BLaER1 treated with 17β-estradiol and CSF1 and Interleukin-3, amounts not matched to agents 10 nM and 100 nM (cell line): Measurements from ENCODE around the gene SCD5.

Source experiments
- H3K27ac ChIP-seq, 11 experiments: shearing (Covaris generic); formaldehyde crosslinking; 2 replicates each; pipeline ENCODE4 v1.8.1; 2022
- H3K27me3 ChIP-seq, 11 experiments: shearing (Covaris generic); formaldehyde crosslinking; 2 replicates each; pipeline ENCODE4 v1.8.1; 2022
- H3K36me3 ChIP-seq, 11 experiments: shearing (Covaris generic); formaldehyde crosslinking; 2 replicates each; pipeline ENCODE4 v1.8.1; 2022
- H3K4me1 ChIP-seq, 10 experiments: shearing (Covaris generic); formaldehyde crosslinking; 2 replicates each; pipeline ENCODE4 v1.8.1; 2022
- H3K4me2 ChIP-seq, 11 experiments: shearing (Covaris generic); formaldehyde crosslinking; 2 replicates each; pipeline ENCODE4 v1.8.1; 2022
- H3K4me3 ChIP-seq, 10 experiments: shearing (Covaris generic); formaldehyde crosslinking; 2 replicates each; pipeline ENCODE4 v1.8.1; 2022
- H3K9ac ChIP-seq, 11 experiments: shearing (Covaris generic); formaldehyde crosslinking; 2 replicates each; pipeline ENCODE4 v1.8.1; 2022
- H3K9me3 ChIP-seq, 11 experiments: shearing (Covaris generic); formaldehyde crosslinking; replicated peaks in 1 of 11; 2 replicates each; pipeline ENCODE4 v1.8.1; 2022
- H4K20me1 ChIP-seq, 11 experiments: shearing (Covaris generic); formaldehyde crosslinking; 2 replicates each; pipeline ENCODE4 v1.8.1; 2022
- Cebpa-rat ChIP-seq, 11 experiments: shearing (Covaris generic); IDR thresholded peaks; 2 replicates each; pipeline ENCODE4 v1.8.1; 2022

SCD5 gene

DNA sequence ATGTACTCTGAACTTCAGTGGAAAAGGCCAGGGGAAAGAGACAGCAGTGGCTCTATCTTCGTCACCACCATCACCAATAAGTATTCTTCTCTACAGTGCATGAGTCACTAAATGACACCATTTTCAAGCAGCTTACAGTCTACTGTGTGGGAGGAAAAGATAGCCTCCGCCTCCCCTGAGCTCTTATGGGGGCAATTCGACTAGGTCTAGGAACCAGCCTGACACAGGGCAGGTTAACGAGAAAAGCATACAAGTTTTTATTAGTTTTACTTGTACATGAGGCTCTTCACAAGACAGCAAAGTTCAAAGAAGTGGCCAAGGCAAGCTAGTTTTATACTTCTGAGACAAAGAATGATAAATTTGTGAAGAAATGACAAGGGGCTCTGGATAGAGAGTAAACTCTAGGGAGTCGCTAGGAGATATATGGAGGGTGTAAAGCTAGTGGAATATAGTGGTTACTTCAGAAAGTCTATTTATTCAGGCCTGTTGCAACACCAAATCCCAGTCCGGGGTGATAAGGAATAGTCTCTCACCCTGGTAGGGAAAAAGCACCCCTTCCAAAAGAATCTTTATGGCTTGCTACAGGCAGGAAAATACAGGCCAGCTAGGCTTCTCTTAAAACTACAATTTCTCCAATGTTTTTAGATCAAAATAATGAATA, 49.7 kb downstream of the SCD5 start:
- Histone ChIP-seq H3K4me2 (no peak overlapping the region), H3K27ac (no peak overlapping the region), H4K20me1 (no peaks in the 10 kb centered on the region; a peak in 1 of 22 replicates), H3K27me3 (no peaks in the 10 kb centered on the region), H3K9me3 (no peaks in the 10 kb centered on the region), H3K36me3 (no peaks in the 10 kb centered on the region), H3K9ac (no peak overlapping the region), H3K4me1 (peaks cover 0 to 3% (median 0%) of the 10 kb centered on the region in 10 experiments; a peak in 4 of 20 replicates), H3K4me3 (no peak overlapping the region)
- TF ChIP-seq Cebpa-rat (IDR thresholded peaks at IDR 0.05), result no peak

DNA sequence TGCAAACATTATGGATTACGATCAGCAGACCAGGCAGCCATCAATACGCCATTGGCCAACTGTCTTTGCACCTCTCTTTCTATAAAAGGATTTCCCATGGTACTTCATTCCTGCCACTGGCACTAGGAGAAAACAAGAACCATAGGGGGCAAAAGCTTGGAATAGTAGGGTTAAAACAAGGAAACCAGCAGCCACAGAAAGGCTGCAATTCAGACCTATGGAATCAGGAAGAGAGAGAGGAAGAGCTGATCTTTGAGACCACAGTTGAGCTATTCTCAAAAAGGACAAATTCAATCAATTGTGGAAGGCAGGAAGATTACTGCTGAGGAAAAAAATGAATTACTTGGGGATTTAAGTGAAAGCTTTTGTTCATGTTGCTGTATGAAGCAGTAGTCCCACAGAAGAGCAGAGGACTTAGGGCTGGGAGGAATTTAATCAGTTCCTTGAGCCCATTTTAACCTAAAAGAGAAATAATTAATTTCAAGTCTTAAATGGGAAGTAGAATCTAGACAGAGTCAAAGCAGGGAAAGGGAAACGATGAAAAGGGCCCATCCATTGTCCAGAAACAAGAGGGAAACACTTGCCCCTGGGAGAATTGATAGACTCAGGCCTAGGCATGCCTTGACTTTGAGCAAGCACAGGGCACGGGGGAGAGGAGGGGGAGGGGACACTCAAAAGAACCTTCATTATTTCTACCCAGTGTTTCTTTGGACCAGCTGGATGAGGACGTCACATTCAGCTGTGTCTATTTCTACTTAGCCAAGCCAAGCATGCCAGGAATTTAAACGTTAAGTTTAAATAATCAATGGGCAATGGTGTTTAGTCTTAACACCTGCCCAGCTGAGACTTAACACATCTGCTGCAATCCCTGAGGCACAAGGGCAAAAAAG, 50.7 kb downstream of the SCD5 start:
- Histone ChIP-seq H4K20me1 (no peaks in the 10 kb centered on the region; a peak in 1 of 22 replicates), H3K4me3 (no peak overlapping the region), H3K9ac (no peak overlapping the region), H3K4me1 (no peaks in the 10 kb centered on the region), H3K9me3 (no peaks in the 10 kb centered on the region), H3K27me3 (no peaks in the 10 kb centered on the region), H3K36me3 (no peaks in the 10 kb centered on the region), H3K4me2 (no peak overlapping the region), H3K27ac (no peak overlapping the region)
- TF ChIP-seq Cebpa-rat (IDR thresholded peaks at IDR 0.05), result no peak

DNA sequence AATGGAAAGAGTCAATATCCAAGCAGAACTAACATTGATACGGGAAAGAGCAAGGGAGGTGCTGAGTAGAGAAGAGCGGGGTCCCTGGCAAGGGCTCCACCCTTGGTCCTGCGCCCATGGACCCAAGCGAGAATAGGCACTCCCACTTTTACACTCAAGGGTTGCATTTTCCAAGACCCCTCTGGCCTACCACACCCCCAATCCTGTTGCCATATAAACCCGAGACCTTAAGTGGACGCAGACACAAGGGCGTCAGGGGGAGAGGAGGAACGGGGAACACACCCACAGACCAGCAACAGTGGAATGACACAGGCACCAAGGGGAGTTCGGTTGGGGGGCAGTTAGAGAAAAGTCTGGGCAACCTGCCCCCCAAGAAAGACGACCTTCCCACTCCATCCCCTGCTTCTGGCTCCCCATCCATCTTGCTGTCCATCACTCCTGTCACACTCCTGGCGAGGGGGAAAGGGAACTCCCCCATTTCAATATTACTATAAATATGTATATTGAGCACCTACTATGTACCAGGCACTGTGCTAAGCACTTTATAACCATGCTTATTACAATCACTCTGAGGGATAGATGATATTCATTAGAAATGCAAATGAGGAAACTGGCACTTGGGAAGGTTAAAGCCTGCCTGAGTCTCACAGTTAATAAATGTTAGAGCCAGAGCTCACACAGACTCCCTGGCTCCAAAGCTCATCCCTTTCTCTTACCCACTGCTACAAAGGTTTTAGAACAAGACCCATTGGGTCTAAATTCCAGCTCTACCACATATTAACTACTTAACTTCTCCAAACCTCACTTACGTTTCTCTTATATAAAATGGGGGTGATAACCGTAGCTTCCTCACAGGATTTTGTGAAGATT, 51.7 kb downstream of the SCD5 start:
- Histone ChIP-seq H3K4me2 (no peak overlapping the region), H3K36me3 (no peaks in the 10 kb centered on the region), H3K4me1 (peaks cover 0 to 5% (median 3%) of the 10 kb centered on the region in 10 experiments; a peak in 8 of 20 replicates), H3K9me3 (no peaks in the 10 kb centered on the region), H3K27ac (no peak overlapping the region), H3K27me3 (no peaks in the 10 kb centered on the region), H4K20me1 (no peaks in the 10 kb centered on the region; a peak in 2 of 22 replicates), H3K9ac (no peak overlapping the region), H3K4me3 (no peak overlapping the region)
- TF ChIP-seq Cebpa-rat (IDR thresholded peaks at IDR 0.05), result no peak

DNA sequence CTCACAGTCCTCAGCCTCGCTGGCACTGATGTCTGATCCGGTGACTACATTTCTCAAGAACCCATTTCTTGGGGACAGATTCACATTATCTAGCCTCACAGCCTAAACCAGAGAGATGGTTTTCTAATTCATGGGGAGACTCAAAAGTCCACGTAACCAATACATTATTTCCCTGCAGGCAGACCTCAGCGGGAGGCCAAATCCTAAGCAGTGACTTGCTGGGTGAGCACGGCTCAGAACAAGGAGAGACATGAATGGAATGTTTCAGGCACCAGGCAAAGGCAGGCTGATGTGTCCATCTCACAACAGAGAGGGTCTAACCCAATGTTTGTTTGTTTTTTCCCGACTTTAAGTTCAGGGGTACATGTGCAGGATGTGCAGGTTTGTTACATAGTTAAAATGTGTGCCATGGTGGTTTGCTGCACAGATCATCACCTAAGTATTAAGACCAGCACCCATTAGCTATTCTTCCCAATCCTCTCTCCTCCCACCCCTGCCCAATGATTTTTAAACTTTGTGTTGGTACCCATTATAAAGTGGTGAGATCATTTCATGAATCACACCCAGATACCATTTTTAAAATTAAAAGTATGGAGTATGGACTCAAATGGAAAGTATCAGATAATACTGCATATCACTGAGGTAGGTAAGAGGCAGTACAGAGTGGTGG, 53.3 kb downstream of the SCD5 start:
- TF ChIP-seq Cebpa-rat (IDR thresholded peaks at IDR 0.05), result no peak
- no peak overlapping the region for H3K4me3 ChIP-seq
- H3K9me3 ChIP-seq, result no peaks in the 10 kb centered on the region
- H3K27me3 ChIP-seq, result no peaks in the 10 kb centered on the region
- H3K36me3 ChIP-seq, result no peaks in the 10 kb centered on the region
- H3K27ac ChIP-seq, result no peak overlapping the region
- no peak overlapping the region for H3K9ac ChIP-seq
- H4K20me1 ChIP-seq, result peaks cover 0 to 3% (median 0%) of the 10 kb centered on the region in 11 experiments; a peak in 3 of 22 replicates
- H3K4me1 ChIP-seq, result peaks cover 0 to 15% (median 4%) of the 10 kb centered on the region in 10 experiments; a peak in 8 of 20 replicates
- no peak overlapping the region for H3K4me2 ChIP-seq

DNA sequence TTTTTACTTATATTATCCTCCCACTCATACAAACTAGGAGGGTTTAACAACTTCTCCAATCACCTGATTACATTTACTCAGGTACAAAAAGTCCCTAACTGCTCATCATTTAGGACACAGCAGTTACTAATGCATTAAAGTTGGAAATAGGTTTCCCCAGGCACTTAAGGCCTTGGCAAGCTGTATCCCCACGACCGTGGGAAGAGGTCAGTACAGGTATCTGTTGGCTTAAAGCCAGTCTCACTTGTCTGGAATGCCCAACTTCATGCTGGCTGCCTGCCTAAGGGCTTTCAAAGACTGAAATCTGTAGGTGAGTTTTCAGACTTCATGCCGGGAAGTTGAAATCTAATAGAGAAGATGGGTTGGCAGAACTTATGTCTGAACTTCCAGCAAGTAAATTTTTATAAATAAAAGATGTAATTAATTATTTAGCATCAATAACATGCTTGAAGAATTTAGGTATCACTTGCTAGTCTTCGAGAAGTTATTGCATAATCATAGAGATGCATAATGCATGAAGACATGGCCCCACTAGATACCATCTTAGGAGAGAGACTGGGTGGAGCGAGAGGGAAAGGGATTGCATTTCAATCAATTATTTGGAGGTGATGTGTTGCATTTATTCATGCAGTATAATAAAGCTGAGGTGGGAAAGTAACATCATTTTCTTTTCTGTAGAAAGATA, 54.2 kb downstream of the SCD5 start:
- H3K4me2 ChIP-seq, result no peak overlapping the region
- H3K9ac ChIP-seq, result no peak overlapping the region
- H3K4me3 ChIP-seq, result no peak overlapping the region
- H4K20me1 ChIP-seq, result peaks cover 0 to 12% (median 3%) of the 10 kb centered on the region in 11 experiments; a peak in 3 of 22 replicates
- no peaks in the 10 kb centered on the region for H3K9me3 ChIP-seq
- H3K27me3 ChIP-seq, result no peaks in the 10 kb centered on the region
- no peak for TF ChIP-seq Cebpa-rat (IDR thresholded peaks at IDR 0.05)
- H3K27ac ChIP-seq, result no peak overlapping the region
- H3K36me3 ChIP-seq, result no peaks in the 10 kb centered on the region
- peaks cover 0 to 21% (median 7%) of the 10 kb centered on the region in 10 experiments; a peak in 11 of 20 replicates for H3K4me1 ChIP-seq

DNA sequence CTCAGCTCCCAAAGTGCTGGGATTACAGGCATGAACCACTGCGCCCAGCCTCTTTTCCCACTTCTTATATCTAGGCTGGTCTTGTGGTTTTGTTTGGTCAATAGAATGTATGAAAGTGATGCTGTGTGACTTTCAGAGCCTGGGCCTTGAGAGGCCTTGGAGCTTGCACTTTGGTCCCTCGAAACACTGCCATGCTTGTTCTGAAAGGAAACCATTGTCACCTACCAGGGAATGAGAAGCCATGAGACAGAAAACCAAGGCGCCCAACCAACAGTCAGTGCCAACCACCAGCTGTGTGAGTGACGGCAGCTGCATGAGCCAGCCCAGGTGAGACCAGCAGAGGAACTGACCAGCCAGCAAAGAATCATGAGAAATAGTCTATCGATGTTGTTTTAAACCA, 57.4 kb downstream of the SCD5 start:
- 0 out of 22 replicates have a peak overlapping the region, but pooled peaks of 1 of the 11 experiments have one; percentile 4 for H3K4me2 ChIP-seq
- H4K20me1 ChIP-seq, result peaks cover 0 to 24% (median 3%) of the 10 kb centered on the region in 11 experiments; a peak in 4 of 22 replicates
- H3K27me3 ChIP-seq, result peaks cover 0 to 6% (median 0%) of the 10 kb centered on the region in 11 experiments; a peak in 2 of 22 replicates
- TF ChIP-seq Cebpa-rat (IDR thresholded peaks at IDR 0.05), result no peak
- H3K9ac ChIP-seq, result no peak overlapping the region
- H3K4me3 ChIP-seq, result no peak overlapping the region
- H3K4me1 ChIP-seq, result peaks cover 0 to 24% (median 8%) of the 10 kb centered on the region in 10 experiments; a peak in 11 of 20 replicates
- no peaks in the 10 kb centered on the region for H3K36me3 ChIP-seq
- H3K9me3 ChIP-seq, result no peaks in the 10 kb centered on the region
- no peak overlapping the region for H3K27ac ChIP-seq

DNA sequence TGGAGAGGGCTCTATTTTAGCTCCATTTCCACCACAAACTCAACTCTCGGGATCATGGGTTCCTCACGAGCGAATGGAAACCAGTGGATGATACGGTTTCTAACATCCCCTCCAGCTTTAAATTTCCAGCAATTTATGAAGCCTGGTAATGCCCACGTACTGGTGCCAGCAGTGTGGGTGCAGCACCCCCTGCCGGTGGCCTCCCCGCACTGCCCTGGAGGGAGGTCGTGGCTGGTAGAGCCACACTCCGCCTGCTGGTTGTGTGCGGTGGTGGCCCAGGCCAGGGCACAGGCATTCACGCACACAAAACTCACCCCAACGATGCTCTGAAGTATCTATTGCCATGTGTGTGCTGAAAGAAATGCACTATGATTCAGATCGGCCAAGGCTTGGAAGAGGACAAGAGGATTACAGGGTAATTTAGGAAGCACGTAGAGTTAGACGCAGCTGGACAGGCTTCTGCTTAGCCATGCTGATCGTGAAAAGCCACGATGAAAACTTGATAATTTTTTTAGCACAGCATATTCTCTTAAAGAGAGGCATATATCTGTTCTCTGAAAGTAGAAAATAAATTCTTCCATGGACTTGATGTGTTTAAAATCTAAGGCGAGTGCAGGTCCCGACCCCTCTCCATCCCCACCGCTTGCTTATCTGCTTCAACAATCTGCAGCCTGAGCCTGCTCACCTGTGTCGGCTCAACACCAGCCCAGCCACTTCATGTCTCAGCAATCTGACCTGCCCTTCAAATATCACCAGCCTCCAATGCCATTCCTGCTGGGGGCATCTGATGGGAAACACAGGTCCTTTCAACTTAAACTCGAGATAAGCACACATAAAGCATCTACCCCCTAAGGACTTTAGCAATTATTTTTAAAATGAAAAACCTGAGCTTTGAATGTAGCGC, 59.1 kb downstream of the SCD5 start:
- H3K36me3 ChIP-seq, result no peaks in the 10 kb centered on the region
- peaks cover 0 to 16% (median 0%) of the 10 kb centered on the region in 11 experiments; a peak in 2 of 22 replicates for H3K27me3 ChIP-seq
- H3K27ac ChIP-seq, result no peak overlapping the region
- peaks cover 0 to 34% (median 3%) of the 10 kb centered on the region in 11 experiments; a peak in 3 of 22 replicates for H4K20me1 ChIP-seq
- peaks cover 0 to 24% (median 8%) of the 10 kb centered on the region in 10 experiments; a peak in 11 of 20 replicates for H3K4me1 ChIP-seq
- H3K4me3 ChIP-seq, result no peak overlapping the region
- peak overlapping the region in 5 of 11 experiments; percentile 23 to 46 (median 25); a peak in 10 of 22 replicates for H3K4me2 ChIP-seq
- no peak for TF ChIP-seq Cebpa-rat (IDR thresholded peaks at IDR 0.05)
- H3K9me3 ChIP-seq, result no peaks in the 10 kb centered on the region
- no peak overlapping the region for H3K9ac ChIP-seq
